Thyroid gland (tissue), 4 donors: Measurements from ENCODE around the gene USP24.

Source experiments
- POLR2A ChIP-seq, 2 donors: fragments of 450-650 bp; IDR thresholded peaks; one replicate each; pipeline ENCODE4 v1.6.1; 2017; ENCODE audit warnings: antibody characterized with exemption in 2 of 2, mild to moderate bottlenecking in 2 of 2, moderate library complexity in 1 of 2
- TF ChIP-seq, protein P1 (sequence below), 6 experiments: fragments of 200-600 bp in 3 of 6; fragments of 450-650 bp in 3 of 6; sonication (generic) in 3 of 6; IDR thresholded peaks; one replicate each; pipeline ENCODE4 v1.5.1; 2016 to 2019; ENCODE audit warnings: antibody characterized with exemption in 6 of 6, mild to moderate bottlenecking in 2 of 6, inconsistent platforms in 1 of 6, moderate library complexity in 1 of 6

DNA sequence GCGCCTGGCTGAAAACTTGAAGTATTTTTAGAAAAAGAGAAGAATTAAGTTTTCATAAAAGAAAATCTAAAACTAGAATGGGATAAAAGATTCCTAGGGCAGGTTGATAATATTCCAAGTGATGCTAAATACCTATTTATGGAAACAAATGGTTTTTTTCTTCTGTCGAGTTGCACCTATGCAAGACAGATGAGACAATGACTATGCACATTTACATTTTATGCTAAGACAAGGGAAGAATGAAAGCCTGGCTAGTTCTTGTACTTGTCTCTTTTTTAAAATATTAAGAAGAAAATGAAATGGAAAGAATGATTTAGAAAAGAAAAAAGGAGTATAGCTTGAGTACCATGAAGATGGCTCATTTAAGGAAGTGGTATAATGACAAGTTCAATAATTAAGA is 24.4 kb upstream of the USP24 start:
- TF ChIP-seq, protein P1, sequence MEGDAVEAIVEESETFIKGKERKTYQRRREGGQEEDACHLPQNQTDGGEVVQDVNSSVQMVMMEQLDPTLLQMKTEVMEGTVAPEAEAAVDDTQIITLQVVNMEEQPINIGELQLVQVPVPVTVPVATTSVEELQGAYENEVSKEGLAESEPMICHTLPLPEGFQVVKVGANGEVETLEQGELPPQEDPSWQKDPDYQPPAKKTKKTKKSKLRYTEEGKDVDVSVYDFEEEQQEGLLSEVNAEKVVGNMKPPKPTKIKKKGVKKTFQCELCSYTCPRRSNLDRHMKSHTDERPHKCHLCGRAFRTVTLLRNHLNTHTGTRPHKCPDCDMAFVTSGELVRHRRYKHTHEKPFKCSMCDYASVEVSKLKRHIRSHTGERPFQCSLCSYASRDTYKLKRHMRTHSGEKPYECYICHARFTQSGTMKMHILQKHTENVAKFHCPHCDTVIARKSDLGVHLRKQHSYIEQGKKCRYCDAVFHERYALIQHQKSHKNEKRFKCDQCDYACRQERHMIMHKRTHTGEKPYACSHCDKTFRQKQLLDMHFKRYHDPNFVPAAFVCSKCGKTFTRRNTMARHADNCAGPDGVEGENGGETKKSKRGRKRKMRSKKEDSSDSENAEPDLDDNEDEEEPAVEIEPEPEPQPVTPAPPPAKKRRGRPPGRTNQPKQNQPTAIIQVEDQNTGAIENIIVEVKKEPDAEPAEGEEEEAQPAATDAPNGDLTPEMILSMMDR (IDR thresholded peaks at IDR 0.05), result no peak
- no peak for TF ChIP-seq POLR2A (IDR thresholded peaks at IDR 0.05)
